GM12873 (cell line): Measurements from ENCODE around the gene TSPYL1.

Source experiments
- TF ChIP-seq, protein P1 (sequence below): IDR thresholded peaks from 2 replicates; pipeline ENCODE4 v1.5.1; 2012; ENCODE audit warnings: low read depth, mild to moderate bottlenecking, moderate library complexity, low read length, control low read depth; ENCODE audit not compliant: insufficient read depth; ENCODE audit errors: missing control alignments

TSPYL1 gene

DNA sequence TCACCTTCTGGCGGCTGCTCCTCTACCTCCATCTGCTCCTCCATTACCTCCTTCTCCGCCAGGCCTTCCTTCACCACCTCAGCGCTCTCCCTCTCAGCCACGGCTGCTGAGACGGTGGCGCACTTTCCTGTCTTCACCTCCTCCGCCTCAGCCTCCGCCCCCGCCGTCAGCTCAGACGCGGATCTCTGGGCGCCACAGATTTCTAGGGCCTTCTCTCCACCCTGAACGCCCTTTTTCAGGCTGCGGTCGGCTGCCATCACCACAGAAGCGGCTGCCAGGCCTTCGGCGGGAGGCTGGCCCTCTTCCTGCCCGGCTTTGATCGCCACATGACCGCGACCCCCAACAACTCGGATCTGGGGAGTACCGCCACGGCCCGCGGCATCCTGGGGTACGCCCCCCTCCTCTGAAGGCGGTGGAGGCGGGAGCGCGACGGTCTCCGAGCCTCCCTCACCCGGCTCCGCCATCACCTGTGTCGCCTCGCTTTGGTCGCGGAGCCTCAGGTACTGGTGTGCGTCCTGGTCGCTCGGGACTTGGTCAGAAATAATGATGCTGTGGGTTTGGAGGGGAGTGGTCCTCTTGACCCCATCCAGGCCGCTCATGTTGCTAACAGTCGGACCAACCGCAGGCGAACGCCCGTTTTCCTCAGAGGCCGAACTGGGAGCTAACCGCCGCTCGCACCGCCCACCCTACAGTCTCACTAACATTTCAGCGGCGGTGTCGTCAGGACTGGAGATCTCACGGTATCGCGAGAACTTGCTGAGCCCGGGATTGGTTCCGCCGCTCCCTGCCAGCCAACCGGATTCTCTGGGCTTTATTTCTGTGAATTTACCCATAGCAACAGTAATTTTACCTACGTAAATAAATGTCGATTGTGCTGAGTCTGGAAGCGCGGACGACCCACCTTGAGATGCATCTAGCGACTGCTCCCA, at the start of gene TSPYL1:
TSS of gene TSPYL1 (minus strand) at position 699 of the 929 bp plus-strand sequence. CDS start at position 599, 100 bp downstream.
- TF ChIP-seq, protein P1, sequence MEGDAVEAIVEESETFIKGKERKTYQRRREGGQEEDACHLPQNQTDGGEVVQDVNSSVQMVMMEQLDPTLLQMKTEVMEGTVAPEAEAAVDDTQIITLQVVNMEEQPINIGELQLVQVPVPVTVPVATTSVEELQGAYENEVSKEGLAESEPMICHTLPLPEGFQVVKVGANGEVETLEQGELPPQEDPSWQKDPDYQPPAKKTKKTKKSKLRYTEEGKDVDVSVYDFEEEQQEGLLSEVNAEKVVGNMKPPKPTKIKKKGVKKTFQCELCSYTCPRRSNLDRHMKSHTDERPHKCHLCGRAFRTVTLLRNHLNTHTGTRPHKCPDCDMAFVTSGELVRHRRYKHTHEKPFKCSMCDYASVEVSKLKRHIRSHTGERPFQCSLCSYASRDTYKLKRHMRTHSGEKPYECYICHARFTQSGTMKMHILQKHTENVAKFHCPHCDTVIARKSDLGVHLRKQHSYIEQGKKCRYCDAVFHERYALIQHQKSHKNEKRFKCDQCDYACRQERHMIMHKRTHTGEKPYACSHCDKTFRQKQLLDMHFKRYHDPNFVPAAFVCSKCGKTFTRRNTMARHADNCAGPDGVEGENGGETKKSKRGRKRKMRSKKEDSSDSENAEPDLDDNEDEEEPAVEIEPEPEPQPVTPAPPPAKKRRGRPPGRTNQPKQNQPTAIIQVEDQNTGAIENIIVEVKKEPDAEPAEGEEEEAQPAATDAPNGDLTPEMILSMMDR, result no peak

DNA sequence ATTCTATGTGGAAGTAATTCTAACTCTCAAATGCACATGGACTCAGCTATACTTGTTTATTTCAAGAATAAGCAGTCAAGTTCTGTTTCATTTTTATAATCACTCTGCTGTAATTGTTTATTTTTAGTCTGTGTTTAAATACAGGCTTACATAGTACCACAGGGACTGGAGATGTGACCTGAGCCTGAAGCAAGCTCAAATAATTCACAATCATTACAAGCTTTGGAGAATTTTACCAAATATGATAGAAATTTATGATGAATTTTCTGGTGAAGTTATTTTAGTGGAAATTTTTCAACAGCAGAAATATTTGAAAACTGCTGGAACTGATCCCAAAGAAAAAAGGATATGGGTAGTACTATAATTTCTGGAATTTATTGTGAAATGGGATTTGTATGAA, 49.4 kb upstream of the TSPYL1 start:
- TF ChIP-seq, protein P1, result no peak

DNA sequence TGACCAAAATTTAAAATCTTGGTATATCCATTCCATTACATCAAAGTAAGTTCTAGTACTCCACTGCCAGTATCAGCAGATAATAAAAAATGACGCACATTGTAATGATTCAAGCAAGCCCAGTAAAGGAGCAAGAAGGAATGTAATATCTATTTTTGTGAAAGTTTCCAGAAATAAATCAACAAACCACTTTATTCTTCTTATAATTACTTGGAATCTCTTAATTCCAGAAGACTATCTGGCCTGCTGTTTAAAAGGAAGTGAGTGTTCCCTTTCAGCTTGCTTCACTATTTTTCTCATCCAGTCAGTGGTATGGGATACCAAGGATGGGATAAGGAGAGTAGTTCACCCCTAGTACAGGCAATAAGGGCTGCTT, 48.8 kb upstream of the TSPYL1 start:
- TF ChIP-seq, protein P1, result no peak

DNA sequence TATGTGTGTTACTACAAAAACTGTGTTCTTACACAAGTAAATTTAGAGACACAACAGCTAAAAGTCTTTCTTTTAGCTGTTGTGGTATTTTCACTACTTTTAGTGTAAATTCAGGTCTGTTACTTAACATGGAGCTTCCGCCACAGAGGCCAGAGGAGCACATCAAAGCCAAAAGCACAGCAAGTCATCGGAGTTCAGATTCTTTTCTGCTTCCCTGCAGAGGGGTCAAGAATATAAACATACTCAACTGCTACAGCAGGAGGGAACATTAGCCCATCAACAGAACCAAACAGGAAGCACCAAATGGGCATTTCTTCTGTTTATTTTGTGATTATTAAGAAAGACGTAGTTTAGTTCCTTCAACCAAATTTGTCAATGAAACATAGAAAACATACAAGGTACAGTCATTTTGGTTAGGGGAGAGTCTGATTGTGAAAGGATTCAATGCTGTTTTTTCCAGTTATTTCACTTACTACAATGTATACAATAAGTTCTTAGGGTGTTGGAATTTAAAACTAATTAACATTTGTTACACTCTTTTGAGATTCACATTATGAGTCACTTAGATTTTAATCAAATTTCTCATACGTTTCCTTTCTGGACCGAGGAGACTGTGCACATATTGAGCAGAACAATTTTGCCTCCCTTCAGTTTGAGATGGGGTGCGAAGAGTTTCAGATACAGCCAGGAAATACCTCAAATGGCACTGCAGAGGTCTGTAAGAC, 48.2 kb upstream of the TSPYL1 start:
- TF ChIP-seq, protein P1, result no peak

DNA sequence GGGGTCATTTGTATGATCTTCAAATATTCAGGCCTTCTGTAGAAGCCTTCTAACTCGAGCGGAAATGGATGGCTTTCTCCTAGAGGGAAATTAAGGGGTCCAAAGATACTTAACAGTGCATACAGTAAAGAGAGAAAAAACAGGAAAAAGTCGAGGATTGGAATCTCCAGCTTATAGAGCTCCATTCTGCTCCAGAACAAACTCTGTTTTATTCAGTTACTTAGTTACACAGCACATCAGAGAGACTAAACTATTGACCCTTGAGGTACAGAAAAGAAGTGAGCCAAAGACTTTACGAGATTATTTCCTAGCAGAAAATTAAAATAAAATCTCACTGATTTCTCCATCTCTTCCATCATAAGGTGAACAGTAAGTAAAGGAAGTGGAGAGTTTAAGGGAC, 47.3 kb upstream of the TSPYL1 start:
- TF ChIP-seq, protein P1, result no peak

DNA sequence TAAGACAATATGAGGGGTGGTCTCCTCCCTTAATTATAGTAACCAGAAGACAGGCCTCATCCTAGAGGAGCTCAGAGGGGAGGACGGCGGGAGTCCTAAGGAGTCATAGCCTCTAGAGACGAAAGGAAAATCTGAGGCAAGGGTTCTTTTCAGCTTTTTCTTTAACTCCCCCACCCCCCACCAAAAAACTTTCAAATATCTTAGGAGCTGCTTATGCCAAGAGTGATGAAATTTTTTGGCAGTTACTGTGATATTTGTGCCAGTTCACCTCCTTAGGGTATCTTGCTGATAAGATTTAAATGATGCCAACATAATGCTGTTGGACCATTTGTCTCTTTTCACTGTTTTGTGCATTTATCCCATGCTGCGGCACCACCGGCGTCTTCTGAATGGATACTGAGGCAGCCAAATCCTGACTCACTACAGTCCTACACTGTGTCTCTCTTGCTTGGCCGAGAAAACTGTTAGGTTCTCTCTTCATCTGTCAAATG, 46.5 kb upstream of the TSPYL1 start:
- TF ChIP-seq, protein P1, result no peak

DNA sequence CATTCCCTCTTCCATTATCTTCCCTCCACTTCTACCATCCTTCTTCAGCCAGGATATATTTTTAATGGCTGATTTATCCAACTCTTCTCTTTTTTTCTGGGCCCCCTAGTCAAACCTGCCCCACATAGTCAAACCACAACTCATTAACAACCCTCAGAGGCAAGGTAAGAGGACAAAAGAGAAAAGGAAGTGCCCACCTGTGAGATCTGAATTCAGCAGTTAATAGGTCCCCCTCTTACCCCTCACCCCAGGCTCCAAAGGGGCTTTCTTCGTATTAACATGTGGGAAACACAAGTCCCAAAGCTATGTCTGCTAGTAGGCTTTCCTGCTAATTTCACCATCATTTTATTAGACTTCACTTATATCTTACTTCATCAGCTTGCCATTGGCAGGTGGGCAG, 44.1 kb upstream of the TSPYL1 start:
- TF ChIP-seq, protein P1, result no peak
